GM12872 (cell line): Measurements from ENCODE around the gene KANSL1.

ENCODE experiments used
- CTCF ChIP-seq: IDR thresholded peaks from 3 replicates; pipeline ENCODE4 v1.5.1; 2011; ENCODE audit warnings: low read depth, mild to moderate bottlenecking, low read length, moderate library complexity; ENCODE audit not compliant: insufficient read depth

Gene KANSL1

GRCh38 chr17:46044989-46045388, 148.2 kb downstream of the KANSL1 start:
- no peak for TF ChIP-seq CTCF

- peak; percentile 77 for TF ChIP-seq CTCF
Observed at GRCh38 chr17:46044286-46044928, 148.8 kb downstream of the KANSL1 start.

GRCh38 chr17:46043606-46044005, 149.6 kb downstream of the KANSL1 start:
- TF ChIP-seq CTCF = no peak

DNA sequence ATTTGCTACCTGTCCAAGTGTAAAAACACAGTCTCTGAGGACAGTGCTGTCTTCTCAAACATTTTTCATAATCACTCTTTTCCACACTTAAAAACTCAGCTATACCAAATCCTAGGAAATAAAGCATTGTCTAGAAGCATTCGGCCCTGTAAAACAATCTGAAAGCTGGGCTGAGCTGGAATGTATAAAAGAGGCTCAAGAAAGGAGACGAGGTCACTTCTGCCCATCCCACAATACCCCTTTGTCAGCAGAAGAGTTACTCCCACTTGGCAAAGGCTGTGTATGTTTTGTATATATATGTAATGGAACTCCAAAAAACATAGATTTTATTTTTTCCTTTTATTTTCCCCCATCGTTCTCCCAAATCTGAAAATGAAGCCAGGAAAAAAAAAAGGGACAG, 150.3 kb downstream of the KANSL1 start:
- TF ChIP-seq CTCF = no peak

DNA sequence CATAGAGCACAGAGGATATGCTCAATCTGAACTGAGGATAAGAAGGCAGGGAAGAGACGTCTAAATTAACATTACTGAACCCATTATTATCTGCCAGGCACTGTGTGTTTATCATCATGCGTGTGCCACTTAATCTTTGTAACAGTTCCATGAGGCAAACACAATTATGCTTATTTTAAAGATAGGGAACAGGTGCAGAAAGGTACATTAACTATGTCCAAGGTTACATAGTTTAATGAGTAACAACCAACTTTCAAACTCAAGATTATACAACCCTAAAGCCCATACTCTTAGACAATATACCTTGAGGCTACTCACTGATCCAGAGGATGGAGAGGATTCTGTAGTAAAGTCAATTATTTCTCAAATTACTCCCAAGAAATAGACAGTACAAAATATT, 151.0 kb downstream of the KANSL1 start:
- no peak for TF ChIP-seq CTCF

- no peak for TF ChIP-seq CTCF
Observed at GRCh38 chr17:46039592-46040186, 153.5 kb downstream of the KANSL1 start.

DNA sequence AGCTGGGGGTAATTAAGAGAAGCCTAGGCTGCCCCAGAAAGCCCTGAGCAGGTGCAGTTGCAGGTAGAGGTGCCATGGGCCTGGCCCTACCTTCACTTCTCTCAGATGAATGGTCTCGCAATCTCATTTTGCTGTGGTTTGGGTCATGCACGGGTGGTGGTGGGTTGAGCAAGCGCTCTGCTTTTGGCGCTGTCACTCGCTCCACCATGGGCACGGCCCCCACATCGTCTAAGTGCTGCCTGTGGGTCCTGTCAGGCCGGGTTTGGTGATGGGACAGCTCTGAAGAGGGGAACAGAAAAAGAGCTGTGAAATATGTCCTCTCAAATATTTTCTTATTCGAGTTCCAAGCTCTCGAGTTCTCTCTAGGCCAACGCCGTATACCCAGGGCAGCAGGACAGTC, 154.3 kb downstream of the KANSL1 start:
- no peak for TF ChIP-seq CTCF

GRCh38 chr17:46038414-46038813, 154.8 kb downstream of the KANSL1 start:
- no peak for TF ChIP-seq CTCF
